ENCODE data around the gene HERC4. TPM values are rescaled to one million over a fixed set of nuclear protein-coding genes. Genes with fewer than 3 reads are reported as not detected.
A peak's percentile ranks its signal among the peaks of the same experiment; 100 is the strongest.

Gene HERC4
- total RNA-seq, 1 donor from 2014 or later: 63.6 TPM

- Histone ChIP-seq H3K27me3 (ENCODE audit: low read depth) (no peaks in the 10 kb centered on the region), H3K36me3 (peaks cover 64% of the 10 kb centered on the region), H3K27ac (no peak overlapping the region), H3K9me3 (no peaks in the 10 kb centered on the region), H3K4me1 (no peaks in the 10 kb centered on the region), H3K4me3 (no peak overlapping the region)
- intact Hi-C loops (cut with DNase I): no loop called here
- DNase-seq (no peak), ATAC-seq (no peak)
- TF ChIP-seq CTCF (IDR thresholded peaks at IDR 0.05): no peak
These were observed 154.0 kb downstream of the HERC4 start for GRCh38 chr10:67921065-67921464.

GRCh38 chr10:67917679-67918078, 157.4 kb downstream of the HERC4 start:
- no peak for ATAC-seq

GRCh38 chr10:67917169-67917568, 157.9 kb downstream of the HERC4 start:
- peaks cover 64% of the 10 kb centered on the region for H3K36me3 ChIP-seq
- no peaks in the 10 kb centered on the region for H3K4me1 ChIP-seq
- no peaks in the 10 kb centered on the region for H3K27me3 ChIP-seq (ENCODE audit: low read depth)
- DNase-seq: no peak
- no peak overlapping the region for H3K27ac ChIP-seq
- ATAC-seq: no peak
- no peak overlapping the region for H3K4me3 ChIP-seq
- intact Hi-C loops (cut with DNase I): no loop called here
- TF ChIP-seq CTCF (IDR thresholded peaks at IDR 0.05): no peak
- H3K9me3 ChIP-seq: no peaks in the 10 kb centered on the region

More at GRCh38 chr10:67917679-67918078, 157.4 kb downstream of the HERC4 start:
- TF ChIP-seq CTCF (IDR thresholded peaks at IDR 0.05): no peak
- Histone ChIP-seq H3K27ac (no peak overlapping the region), H3K36me3 (peaks cover 64% of the 10 kb centered on the region), H3K27me3 (ENCODE audit: low read depth) (no peaks in the 10 kb centered on the region), H3K4me3 (no peak overlapping the region), H3K9me3 (no peaks in the 10 kb centered on the region), H3K4me1 (no peaks in the 10 kb centered on the region)
- intact Hi-C loops (cut with DNase I): no loop called here
- no peak for DNase-seq

GRCh38 chr10:67914777-67915340, 160.2 kb downstream of the HERC4 start:
- DNase-seq (no peak), ATAC-seq (peak; percentile 84)
- H3K27ac ChIP-seq: no peak overlapping the region
- no peaks in the 10 kb centered on the region for H3K9me3 ChIP-seq
- no peaks in the 10 kb centered on the region for H3K4me1 ChIP-seq
- H3K27me3 ChIP-seq (ENCODE audit: low read depth): no peaks in the 10 kb centered on the region
- no peak for TF ChIP-seq CTCF (IDR thresholded peaks at IDR 0.05)
- H3K36me3 ChIP-seq: peaks cover 78% of the 10 kb centered on the region
- no peak overlapping the region for H3K4me3 ChIP-seq
- intact Hi-C loops (cut with DNase I): no loop called here

DNA sequence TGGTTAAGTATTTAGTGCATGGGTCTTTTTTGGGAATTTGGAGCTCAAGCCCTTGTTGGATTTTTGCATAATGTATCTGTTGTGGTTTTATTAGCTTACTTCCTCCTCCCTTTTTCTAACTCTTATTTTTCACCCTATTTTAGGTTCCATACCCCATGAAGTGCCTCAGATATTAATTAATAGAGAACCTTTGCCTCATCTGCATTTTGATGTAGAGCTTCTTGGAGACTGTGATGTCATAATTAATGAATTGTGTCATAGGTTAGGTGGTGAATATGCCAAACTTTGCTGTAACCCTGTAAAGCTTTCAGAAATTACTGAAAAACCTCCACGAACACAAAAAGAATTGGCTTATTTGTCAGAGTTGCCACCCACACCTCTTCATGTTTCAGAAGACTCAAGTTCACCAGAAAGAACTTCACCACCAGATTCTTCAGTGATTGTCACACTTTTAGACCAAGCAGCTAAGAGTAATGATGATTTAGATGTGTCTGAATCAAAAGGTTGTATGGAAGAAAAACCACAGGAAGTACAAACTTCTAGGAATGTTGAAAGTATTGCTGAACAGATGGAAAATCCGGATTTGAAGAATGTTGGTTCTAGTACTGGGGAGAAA, 162.6 kb downstream of the HERC4 start:
- no peaks in the 10 kb centered on the region for H3K4me1 ChIP-seq
- peaks cover 97% of the 10 kb centered on the region for H3K36me3 ChIP-seq
- no peak for TF ChIP-seq CTCF (IDR thresholded peaks at IDR 0.05)
- intact Hi-C loops (cut with DNase I): no loop called here
- no peak overlapping the region for H3K27ac ChIP-seq
- ATAC-seq (no peak), DNase-seq (no peak)
- no peaks in the 10 kb centered on the region for H3K9me3 ChIP-seq
- no peaks in the 10 kb centered on the region for H3K27me3 ChIP-seq (ENCODE audit: low read depth)
- H3K4me3 ChIP-seq: no peak overlapping the region

Data from lower lobe of right lung (tissue), 2 donors.